GM13976 (cell line): ENCODE results near the gene CEP85.

Experiments used
- DNase-seq: peaks from one replicate; pipeline ENCODE4 v3.0.0; 2012; ENCODE audit warnings: low spot score
- in situ Hi-C: fragments of 300-500 bp; cut with MboI; formaldehyde crosslinking; loops from one replicate; pipeline ENCODE4 v1.12.0; 2022; ENCODE audit warnings: low sequenced_read_pairs, mixed read lengths, inconsistent platforms; ENCODE audit not compliant: unreplicated experiment
- TF ChIP-seq, protein P1 (sequence below): IDR thresholded peaks from 2 replicates; pipeline ENCODE4 v1.5.1; 2012; ENCODE audit warnings: borderline replicate concordance, mild to moderate bottlenecking; ENCODE audit not compliant: insufficient read depth; ENCODE audit errors: extremely low read depth, missing control alignments, control extremely low read depth

CEP85 gene

DNA sequence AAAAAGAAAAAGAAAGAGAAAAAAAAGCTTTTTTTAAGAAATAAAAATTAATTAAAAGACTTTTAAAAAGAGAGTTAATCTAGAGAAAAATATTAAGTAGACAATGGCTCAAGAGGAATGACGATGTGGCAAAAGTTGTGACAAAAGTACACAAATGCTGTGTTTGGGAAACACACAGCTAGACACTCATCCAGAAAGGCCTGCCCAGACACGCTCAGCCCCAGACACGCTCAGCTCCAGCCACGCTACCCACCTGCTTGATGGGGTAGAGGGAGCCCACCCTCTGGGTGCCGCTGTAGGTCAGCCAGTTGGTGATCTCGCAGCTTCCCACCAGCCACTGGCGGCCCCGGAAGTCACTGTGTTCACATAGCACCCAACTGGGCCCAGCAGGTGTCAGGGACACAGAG, 94.0 kb downstream of the CEP85 start:
- in situ Hi-C loops = no loop called here
- TF ChIP-seq, protein P1, sequence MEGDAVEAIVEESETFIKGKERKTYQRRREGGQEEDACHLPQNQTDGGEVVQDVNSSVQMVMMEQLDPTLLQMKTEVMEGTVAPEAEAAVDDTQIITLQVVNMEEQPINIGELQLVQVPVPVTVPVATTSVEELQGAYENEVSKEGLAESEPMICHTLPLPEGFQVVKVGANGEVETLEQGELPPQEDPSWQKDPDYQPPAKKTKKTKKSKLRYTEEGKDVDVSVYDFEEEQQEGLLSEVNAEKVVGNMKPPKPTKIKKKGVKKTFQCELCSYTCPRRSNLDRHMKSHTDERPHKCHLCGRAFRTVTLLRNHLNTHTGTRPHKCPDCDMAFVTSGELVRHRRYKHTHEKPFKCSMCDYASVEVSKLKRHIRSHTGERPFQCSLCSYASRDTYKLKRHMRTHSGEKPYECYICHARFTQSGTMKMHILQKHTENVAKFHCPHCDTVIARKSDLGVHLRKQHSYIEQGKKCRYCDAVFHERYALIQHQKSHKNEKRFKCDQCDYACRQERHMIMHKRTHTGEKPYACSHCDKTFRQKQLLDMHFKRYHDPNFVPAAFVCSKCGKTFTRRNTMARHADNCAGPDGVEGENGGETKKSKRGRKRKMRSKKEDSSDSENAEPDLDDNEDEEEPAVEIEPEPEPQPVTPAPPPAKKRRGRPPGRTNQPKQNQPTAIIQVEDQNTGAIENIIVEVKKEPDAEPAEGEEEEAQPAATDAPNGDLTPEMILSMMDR = no peak
- DNase-seq = no peak
